NCI-H510A (cell line): ENCODE results near the gene PSMB4.
A peak's percentile ranks its signal among the peaks of the same experiment; 100 is the strongest.
"Not testable (repeated sequence)": the region's sequence is repeated elsewhere in the genome, so short reads cannot be mapped to it uniquely, and the experiment has no call there.

Source experiments
- DNase-seq: peaks from one replicate; lab custom pipeline; 2025; lab: John Stamatoyannopoulos, UW

PSMB4 gene

DNA sequence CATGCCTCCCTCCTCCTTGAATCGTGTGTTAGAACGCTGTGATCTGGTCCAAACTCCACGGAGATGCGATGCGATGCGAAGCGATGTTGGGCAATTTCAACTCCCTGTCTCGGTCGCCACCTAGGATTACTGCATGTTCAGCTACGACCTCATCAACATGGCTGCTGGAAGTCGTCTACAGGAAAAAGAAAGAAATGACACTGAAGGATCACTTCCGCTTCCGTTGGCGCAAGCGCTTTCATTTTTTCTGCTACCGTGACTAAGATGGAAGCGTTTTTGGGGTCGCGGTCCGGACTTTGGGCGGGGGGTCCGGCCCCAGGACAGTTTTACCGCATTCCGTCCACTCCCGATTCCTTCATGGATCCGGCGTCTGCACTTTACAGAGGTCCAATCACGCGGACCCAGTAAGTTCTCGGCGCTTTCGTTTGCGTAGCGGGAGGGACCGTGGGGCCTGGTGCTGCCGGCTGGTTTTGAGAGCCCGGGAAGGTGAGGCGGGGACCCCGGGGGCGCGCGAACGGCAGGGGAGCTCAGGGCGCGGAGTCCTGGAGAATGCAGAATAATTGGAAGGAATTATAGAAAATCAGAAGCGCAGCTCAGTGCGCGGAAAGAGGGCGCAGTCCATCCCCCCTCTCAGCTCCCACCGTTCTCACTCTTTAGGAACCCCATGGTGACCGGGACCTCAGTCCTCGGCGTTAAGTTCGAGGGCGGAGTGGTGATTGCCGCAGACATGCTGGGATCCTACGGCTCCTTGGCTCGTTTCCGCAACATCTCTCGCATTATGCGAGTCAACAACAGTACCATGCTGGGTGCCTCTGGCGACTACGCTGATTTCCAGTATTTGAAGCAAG, at the start of gene PSMB4:
Gene PSMB4, plus strand, starts transcription at position 250 of the 848 bp plus-strand sequence. Its CDS starts 15 bp downstream, at position 265.
- DNase-seq = peak; percentile 74

DNA sequence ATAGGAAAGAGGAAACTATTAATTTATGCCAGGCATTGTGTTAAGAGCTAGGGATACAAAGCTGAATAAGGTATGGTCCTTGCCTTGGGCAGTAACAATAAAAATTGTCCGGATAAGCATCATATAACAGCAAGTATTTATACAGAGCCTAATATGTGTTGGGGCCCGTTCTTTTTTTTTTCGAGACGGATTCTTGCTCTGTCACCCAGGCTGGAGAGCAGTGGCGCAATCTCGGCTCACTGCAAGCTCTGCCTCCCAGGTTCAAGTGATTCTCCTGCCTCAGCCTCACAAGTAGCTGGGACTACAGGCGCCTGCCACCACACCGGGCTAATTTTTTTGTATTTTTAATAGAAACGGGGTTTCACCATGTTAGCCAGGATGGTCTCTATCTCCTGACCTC, 49.0 kb upstream of the PSMB4 start:
- DNase-seq = not testable (repeated sequence)

DNA sequence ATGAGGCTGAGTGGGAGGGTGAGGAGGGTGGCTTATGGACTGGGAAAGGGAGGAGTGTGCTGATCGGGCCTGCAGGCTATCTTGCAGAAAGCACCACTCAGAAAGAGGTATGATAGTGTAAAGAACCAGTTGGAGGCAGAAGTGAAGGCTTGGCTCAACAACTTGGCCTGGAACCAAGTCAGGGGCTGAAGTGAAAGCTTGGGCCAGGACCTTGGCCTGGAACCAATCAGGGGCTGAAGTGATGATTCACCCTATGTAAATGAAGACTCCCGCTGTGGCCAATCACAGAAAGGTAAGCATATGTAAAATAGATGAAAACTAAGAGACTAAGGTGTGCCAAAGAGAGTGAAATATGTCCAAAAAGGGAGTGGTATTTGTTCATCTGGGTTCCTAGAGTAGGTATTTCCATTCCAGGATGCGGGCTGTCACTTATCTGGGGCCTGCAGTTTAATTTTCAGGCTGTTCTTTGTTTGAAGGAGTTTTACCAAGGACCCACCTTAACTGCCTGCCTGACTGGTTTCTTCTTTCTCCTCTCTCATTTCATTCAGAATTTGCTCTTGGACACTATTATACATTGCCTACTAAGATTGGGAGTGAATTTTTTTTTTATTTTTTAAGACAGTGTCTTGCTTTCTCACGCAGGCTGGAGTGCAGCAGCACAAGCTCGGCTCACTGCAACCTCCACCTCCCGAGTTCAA, 47.2 kb upstream of the PSMB4 start:
- no peak for DNase-seq

DNA sequence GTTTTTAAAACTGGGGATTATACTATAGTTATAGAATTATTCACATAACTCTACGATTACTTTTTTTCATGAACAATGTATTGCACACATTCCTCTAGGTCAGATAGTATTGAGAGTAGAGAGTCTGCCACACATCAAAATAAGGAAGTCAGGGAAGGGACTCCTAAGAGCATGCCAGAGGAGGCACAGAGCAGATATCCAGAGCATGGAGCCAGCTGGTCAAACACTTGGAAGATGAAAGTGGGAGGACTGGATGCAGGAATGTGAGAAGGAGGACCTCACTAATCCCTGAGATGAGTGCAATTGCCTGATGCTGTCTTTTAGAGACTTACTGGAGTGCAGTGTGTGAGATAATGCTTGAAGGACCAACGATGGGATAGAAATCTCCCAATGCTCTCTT, 42.7 kb upstream of the PSMB4 start:
- no peak for DNase-seq

DNA sequence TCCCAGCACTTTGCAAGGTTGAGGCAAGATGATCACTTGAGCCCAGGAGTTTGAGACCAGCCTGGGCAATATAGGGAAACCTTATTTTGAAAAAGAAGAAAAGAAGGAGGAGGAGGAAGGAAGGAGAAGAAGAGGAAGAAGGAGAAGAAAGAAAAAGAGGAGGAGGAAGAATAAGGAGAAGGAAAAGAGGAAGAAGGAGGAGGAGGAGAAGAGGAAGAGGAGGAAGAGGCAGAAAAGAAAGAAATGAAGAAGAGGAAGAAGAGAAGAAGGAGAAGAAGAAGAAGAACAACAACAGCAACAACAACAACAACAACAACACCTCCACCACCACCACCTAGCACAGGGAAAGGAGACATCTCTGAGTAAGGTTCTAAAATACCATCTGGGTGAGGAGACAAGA, 37.5 kb upstream of the PSMB4 start:
- DNase-seq = no peak

DNA sequence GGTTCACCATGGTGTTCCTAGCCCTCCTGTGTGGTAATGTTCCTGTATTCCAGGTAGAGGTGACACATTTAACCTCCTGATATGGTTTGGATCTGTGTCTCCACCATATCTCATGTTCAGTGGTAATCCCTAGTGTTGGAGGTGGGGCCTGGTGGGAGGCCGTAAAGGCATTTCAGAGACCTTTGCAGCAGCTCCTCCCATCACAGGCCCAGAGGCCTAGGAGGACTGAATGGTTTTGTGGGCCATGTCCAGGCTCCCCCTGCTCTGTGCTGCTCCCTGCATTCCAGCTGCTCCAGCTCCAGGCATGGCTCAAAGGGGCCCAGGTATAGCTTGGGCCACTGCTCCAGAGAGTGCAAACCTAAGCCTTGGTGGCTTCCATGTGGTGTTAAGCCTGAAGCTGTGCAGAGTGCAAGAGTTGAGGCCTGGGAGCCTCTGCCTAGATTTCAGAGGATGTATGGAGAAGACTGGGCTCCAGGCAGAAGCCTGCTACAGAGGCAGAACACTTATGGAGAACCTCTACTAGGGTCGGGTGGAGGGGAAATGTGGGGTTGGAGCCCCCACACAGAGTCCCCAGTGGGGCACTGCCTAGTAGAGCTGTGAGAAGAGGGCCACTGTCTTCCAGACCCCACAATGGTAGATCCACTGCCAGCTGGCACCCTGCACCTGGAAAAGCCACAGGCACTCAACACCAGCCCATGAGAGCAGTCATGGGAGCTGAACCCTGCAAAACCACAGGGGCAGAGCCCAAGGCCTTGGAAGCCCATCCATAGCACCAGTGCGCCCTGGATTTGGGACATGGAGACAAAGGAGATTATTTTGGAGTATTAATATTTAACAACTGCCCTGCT, 36.8 kb upstream of the PSMB4 start:
- no peak for DNase-seq

DNA sequence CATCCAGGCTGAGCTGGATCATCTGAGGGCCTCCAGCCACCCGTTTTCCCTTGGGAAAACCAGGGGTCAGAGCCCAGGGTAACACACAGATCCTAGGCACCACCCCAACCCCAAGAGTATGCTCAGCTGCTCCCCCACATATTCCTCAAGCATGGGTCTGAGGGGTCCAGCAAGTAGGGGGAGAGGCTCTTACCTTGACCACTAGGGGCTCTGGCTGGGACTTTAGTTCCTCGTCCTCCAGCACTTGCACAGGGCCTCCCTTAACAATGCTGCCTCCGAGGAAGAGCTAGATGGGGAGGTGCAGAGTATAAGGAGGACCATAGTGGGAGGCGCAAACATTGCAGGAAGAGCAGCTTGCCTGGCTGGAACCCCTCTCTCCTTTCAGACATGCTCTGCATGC, 34.4 kb upstream of the PSMB4 start:
- DNase-seq = no peak

DNA sequence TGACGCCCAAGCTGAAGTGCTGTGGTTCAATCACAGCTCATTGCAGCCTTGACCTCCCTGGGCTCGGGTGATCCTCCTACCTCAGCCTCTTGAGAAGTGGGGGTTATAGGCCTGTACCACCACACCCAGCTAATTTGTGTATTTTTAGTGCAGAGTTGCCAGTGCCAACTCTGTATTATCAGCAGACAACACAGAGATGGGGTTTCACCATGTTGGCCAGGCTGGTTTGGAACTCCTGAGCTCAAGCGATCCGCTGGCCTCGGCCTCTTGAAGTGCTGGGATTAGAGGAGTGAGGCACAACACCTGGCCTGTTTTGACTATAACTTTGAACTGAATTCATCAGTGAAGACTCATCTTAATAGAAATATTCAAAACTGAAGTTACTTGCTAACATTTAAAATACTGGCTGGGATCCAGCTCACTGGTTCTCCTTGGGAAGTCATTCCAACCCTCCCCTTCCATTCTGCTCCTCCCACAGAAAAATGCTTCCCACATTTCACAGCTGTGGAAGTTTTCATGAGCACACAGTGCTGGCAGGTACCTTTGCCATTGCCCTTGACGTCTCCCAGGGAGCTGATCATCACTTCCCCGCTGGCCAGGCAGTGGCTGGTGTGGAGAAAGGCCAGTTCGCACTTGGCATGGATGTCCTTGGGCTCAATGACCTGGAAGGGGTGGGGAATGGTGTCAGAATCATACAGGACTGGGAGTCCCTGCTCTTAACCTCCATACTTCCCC, 31.5 kb upstream of the PSMB4 start:
- DNase-seq = no peak

DNA sequence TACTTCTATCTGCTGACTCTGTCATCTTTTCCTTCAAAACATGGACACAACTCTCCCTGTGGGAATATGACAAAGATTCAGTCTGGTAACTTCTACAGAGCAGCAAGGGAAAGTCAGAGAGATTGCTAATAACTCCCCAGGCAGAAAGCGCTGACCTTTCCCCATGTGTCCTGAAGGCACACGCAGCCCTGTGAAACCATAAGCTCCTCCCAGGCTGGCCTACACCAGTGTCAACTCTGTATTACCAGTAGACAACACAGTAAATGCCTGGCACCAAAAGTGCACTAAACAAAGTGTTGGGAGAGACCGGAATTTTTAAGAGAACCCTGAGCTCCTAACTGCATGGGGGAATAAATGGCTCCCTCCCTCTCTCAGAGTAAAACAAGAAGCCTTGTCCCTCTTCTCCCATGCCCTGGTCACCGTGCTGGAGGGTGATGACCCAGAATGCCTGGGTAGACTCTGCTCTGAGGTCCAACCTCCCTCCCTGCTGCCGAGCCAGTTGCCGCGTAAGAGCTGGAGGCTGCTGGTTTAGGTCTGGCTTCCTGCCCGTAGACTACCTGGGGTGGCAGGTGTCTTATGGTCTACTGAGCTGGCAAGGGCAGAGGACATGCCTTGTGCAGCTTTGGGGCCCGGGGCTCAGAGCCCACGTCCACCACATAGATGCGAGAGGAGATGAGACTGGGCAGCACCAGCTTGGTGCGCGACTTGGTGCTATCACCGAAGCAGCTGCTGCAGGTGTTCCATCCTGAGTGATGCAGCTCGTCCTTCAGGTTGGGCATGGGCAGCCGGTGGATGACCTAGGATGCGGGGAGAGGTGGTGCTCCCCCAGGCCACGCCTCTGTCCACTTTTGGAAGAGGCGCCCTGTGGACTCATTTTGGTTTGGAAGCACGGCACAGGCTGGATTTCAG, 30.7 kb upstream of the PSMB4 start:
- DNase-seq = peak; percentile 67

DNA sequence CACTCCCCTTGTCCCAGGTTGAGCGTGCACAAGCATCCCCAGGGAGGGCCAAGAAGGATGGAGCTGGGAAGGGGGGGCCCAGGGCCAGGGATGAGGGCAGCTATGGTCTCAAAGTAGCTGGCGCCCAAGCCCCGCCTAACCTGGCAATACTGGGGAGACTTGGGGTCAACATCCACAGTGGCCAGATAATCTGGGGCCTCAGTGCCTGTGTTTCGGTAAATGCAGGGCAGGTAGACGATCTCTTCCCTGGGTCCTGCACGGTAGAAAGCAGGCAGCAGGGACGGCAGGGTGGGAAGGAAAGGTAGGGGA, 30.1 kb upstream of the PSMB4 start:
- DNase-seq = no peak

DNA sequence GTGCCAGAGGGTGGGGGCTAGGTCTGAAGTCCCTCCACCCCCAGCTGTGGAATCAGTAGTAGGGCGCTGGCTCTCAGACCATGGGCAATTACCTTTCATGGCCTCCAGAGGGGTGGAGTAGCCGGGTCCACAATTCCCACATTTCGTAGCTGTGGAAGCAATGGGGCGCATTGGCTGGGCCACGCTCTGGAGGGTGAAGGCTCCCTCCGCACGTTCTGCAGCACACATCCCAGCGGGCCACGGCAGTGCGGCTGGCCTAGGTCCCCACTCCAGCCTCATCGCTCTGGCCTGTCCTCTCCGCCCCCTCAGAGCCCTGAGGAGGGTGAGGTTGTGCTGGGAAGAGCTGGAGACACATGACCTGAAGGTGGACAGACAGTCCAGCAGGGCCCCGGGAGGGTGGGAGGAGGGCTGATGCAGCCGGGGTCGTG, 29.7 kb upstream of the PSMB4 start:
- no peak for DNase-seq

DNA sequence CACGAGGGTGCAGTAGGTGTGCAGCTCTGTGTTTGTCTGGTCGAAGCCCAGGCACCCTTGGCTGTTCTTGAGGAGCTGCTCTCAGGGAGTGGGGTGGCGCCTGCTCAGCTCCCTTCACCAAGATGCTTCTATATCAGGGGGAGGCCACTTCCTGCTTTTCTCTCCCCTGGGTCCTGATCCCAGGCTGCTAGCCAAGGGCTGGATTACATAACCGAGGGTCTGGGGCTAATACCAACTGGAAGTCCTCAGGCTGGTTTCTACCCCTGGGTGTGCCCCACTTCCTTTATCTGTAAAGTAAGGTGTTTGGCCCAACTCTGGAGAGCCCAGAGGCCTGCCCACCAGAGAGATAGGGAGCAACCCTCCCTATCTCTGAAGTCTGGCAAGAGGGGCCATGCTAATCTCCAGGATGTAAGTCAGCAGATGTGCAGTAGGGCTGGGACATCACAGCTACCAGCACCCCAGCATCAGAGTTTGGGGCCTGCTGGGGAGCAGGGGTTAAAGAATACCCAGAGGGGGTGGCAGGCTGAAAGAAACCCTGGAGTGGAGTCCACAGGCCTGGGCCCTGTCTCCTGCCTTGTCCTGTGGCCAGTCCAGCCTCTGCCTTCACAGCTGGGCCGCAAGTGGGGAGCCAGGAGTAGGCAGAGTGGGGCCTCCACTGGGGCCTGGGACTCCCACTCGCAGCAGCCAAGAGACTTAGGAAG, 29.0 kb upstream of the PSMB4 start:
- DNase-seq = no peak

DNA sequence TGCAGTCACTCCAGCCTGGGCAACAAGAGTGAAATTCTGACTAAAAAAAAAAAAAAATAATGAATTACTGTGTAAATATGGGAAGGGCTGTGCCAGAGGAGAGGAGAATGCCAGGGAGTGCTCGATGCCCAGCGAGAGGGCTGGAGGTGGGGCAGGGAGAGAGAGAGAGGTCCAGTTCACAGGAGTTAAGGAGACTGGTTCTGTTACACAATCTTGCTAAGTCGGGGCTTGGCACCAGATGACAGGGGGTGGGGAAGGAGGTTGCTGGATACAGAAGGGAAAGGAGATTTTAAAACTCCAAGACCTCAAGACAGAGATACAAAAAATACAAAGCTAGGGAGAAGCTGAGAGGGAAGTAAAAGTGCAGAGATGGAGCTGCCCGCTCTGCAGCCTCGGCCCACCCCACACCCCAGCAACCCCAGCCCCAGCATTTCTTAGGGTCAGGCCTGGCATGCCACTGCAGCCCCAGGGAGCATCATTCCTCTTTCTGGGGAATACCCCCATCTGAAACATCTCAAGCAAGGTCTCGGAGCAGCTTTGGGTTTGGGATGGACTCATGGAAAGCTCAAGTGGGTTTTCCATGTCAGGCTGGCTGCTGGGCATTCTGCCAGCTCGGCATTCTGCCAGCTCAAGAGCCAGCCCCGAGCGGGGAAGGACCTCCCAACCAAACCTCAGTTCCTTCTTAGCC, 27.9 kb upstream of the PSMB4 start:
- DNase-seq = peak; percentile 59

DNA sequence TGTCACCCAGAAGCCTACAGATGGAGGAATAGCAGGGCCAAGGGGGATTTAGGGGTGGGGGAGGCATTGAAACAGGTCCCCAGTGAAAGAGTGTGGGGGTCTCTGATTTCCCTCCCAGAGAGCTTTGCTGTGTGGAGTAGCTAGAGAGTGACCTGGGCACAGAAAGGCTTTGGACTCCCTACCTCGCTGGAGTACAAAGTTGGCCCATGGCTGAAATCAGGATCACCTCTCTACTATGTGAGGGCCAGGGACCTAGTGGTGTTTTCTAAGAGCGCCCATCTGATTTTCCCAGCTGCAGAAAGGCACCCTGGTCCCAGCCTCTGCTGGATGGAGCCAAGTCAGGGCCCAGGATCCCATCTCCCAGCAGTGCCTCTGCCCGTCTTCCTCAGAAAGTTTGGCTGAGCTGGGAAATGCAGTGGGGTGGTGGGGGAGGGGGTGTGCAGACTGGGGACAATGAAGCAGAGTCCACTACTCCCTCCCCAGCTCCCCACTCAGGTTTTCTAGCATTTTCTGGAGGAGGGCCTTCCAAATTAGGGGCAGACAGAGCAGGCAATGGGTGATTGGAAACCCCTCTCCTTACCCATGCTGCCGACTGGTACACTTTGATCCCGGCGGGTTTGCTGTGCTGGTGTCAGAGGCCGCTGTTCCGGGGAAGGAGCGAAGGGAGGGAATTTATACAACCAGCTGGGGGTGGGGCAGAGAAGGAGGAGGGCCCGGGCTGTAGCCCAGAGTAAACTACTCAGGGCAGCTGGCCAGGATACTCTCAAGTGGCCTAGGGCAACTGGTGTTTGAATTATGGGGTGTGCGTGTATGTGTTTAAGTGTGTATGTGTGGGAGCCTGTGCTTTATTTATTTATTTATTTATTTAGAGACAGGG, 27.1 kb upstream of the PSMB4 start, which contains the start of gene SELENBP1:
Gene SELENBP1, minus strand, starts transcription at position 648 of the 877 bp plus-strand sequence. Its CDS starts 64 bp downstream, at position 584.
- DNase-seq = peak; percentile 93

DNA sequence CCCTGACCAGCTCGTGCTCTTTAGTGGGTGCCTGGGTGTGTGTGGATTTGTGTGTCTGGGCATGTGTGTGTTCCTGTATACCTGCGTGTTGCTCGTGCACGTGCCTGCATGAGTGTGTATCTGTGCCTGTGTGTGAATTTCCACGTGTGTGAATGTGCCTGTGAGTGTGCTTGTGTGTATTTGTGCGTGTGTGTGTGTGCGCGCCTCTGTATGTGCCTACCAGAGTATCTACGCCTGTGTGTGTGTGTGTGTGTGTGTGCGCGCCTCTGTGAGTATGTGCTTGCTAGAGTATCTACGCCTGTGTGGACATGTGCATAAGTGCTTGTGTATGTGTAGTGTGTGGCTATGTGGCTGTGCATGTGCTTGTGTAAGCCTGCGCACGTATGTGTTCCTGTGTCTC, 26.2 kb upstream of the PSMB4 start:
- no peak for DNase-seq

DNA sequence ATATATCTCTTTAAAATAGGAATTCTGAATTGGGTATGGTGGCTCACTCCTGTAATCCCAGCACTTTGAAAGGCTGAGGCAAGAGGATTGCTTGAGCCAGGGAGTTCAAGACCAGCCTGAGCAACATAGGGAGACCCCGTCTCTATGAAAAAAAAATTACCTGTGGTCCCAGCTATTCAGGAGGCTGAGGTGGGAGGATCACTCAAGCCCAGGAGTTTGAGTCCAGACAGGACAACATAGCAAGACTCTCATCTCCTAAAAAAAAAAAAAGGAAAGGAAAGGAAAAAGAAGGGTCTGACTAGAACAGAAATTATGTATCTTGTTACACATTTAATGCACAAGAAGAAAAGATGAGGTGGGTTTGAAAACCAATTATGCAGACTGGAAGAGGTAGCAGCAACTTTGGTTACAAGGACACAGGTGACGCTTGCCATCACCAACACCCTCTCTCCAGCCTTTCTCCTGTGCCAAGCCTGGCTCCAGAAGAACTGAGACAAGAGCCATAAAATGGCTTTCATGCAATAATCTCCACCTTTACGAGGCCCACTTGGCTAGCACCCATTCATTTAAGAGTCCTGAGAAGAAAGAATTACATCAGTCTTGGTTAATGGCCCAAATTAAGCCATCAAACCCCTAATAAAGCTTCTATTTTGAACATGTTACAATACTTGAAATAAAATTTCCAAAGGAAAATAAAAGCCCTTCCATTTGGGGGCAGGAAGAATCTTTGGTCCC, 22.1 kb upstream of the PSMB4 start:
- no peak for DNase-seq

DNA sequence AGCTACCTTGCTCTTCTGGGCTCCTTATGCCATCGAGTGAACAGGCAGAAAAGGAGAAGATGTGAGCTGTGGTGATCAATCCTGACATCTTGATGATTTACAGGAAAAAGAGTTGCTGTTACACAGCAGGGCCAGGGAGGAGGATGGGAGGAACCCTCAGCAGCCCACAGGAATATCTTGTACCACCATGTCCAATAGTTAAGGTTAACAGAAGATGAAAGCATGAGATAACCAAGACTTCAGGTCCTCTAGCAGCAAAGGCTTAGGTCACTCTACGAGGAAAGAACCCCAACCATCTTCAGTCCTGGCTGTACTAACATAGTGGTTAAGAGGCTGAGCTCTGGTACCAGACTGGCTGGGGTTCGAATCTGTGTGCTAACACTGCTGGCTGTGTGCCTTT, 14.8 kb upstream of the PSMB4 start:
- DNase-seq = no peak

DNA sequence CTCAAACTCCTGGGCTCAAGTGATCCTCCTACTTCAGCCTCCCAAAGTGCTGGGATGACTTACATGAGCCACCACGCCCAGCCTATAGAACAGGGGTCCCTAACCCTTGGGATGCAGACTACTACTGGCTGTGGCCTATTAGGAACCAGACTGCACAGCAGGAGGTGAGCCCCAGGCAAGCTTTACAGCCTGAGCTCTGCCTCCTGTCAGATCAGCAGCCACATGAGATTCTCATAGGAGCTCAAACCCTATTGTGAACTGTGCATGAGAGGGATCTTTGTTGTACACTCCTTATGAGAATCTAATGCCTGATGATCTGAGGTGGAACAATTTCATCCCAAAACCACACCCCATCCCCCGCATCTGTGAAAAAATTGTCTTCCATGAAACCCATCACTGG, 13.4 kb upstream of the PSMB4 start:
- no peak for DNase-seq
